Astrocyte of the cerebellum (primary cell): ENCODE data around the gene DISC1.

Experiments used
- DNase-seq: peaks from one replicate; pipeline ENCODE4 v3.0.0-alpha.2; 2011; ENCODE audit warnings: low read depth
- H3K4me3 ChIP-seq: 2 replicates; pipeline ENCODE4 v1.5.1; 2011; ENCODE audit warnings: mild to moderate bottlenecking, low read depth, low read length, moderate library complexity
- CTCF ChIP-seq: IDR thresholded peaks from 2 replicates; pipeline ENCODE4 v1.5.1; 2012; ENCODE audit warnings: low read length, low read depth, moderate library complexity, mild to moderate bottlenecking; ENCODE audit errors: missing control alignments
- in situ Hi-C: cut with HindIII; loops from 2 replicates; pipeline ENCODE4 v1.10.0; 2017; ENCODE audit warnings: low sequenced_read_pairs

Gene DISC1

DNA sequence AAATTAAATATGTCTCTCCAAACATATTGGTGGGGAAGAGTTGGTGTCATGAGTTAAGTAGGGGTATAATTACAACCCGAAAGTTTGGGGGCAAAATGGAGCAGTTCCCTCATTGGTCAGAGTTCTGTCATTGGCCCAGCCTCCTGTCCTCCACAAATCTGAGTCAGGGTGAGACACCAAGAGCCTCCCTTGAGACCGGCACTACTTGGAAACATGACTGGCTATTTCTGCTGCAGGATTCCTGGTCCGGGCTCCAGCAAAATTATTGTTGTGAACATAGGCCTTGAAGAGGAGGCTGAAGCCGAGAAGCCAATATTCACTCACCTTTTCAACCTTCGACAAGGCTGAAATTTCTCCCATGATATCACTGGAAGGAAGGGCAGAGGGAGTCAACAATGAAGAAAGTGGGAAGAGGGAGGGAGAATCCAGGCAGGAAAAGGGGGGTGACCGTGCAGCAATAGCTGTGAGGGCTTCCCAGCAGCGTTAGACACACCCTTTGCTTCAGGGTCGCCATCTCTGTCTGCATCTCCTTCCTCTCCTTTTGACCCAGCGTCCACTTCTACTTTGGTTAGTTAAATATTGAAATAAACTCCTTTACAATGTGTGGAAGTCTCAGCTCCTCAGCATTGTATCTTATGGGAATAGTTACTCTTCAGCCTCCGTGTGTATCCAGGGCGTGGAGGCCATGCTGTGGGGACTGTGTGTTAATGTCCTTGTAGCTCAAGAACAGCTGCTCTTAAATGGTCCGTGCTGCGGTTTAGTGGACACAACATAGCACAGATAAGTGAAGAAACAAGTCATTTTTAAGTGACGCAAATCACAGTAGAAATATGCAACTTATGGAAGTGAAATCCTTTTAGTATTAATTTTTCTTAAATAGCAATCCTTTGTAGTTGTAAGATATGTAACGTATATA, 307.4 kb downstream of the DISC1 start:
- no peak for TF ChIP-seq CTCF

GRCh38 chr1:231934797-231935196, 308.2 kb downstream of the DISC1 start:
- TF ChIP-seq CTCF: no peak
- no peak overlapping the region for H3K4me3 ChIP-seq
- in situ Hi-C loops: no loop called here
- no peak for DNase-seq

More for the DNA sequence above, 307.4 kb downstream of the DISC1 start:
- H3K4me3 ChIP-seq: no peak overlapping the region
- no peak for DNase-seq
- in situ Hi-C loops: no loop called here

- no peak for TF ChIP-seq CTCF
- in situ Hi-C loops: no loop called here
- no peak for DNase-seq
- no peak overlapping the region for H3K4me3 ChIP-seq
Measured at GRCh38 chr1:231935856-231936255, 309.3 kb downstream of the DISC1 start.

GRCh38 chr1:231936983-231937775, 310.6 kb downstream of the DISC1 start:
- H3K4me3 ChIP-seq: no peak overlapping the region
- in situ Hi-C loops: no loop called here
- TF ChIP-seq CTCF: no peak
- no peak for DNase-seq

GRCh38 chr1:231938211-231938610, 311.6 kb downstream of the DISC1 start:
- DNase-seq: no peak
- no peak for TF ChIP-seq CTCF
- in situ Hi-C loops: no loop called here
- no peak overlapping the region for H3K4me3 ChIP-seq

DNA sequence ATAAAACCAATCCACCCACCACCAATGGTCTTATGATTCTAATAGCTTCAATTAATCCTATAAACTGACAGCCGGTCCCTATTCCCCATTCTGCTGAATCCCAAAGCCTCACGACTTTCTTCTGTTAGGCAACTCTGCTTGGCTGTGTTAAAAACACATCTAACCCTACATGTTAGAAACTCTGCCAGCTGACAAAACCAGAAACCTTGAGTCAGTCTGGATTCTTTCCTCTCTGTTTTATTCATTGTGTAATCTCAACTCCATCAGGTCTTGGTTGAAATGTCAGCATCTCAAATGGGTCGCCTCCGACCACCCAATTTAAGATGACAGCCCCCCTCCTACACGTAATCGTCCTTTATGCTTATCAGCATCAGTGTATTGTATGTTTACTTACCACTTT, 312.1 kb downstream of the DISC1 start:
- H3K4me3 ChIP-seq: no peak overlapping the region
- no peak for TF ChIP-seq CTCF
- in situ Hi-C loops: no loop called here
- no peak for DNase-seq
